ENCODE data around the gene IDH3A. TPM values are rescaled to one million over a fixed set of nuclear protein-coding genes. Genes with fewer than 3 reads are reported as not detected.

IDH3A gene
- total RNA-seq, 1 experiment from 2014 or later, result 112 TPM

- Histone ChIP-seq H3K27me3 (replicated peaks; ENCODE audit: insufficient read depth, low read depth, low read length, poor library complexity) (no peaks in the 10 kb centered on the region), H3K4me1 (ENCODE audit: insufficient read depth, low read length, poor library complexity, severe bottlenecking) (no peaks in the 10 kb centered on the region), H3K4me3 (ENCODE audit: low read depth, low read length, poor library complexity, severe bottlenecking) (no peak overlapping the region), H3K36me3 (ENCODE audit: insufficient read depth, low read length, poor library complexity, severe bottlenecking) (no peaks in the 10 kb centered on the region), H3K27ac (ENCODE audit: low read depth, low read length, poor library complexity, severe bottlenecking) (no peak overlapping the region), H3K9me3 (ENCODE audit: low read depth, low read length, poor library complexity, severe bottlenecking) (no peaks in the 10 kb centered on the region)
- POLR2A ChIA-PET (ENCODE audit: low non-redundant PET), result interaction anchor here (0.6 kb wide), 1 partner anchor 8 kb away, joined by 5 read pairs; no protein-coding TSS in a partner anchor
- no TSS peak for BruUV-seq (replicated peaks)
- intact Hi-C loops (cut with micrococcal nuclease; ENCODE audit: unreplicated experiment), result loop anchor here (2.0 kb wide), 1 partner anchor 82 kb away; no protein-coding TSS in a partner anchor
- TF ChIP-seq CTCF (conservative IDR thresholded peaks at IDR 0.05; ENCODE audit: low read depth, low read length) (no peak), EZH2 (IDR thresholded peaks at IDR 0.05; ENCODE audit: borderline replicate concordance, low read depth, low read length, poor library complexity, severe bottlenecking) (no peak)
- no peak for DNase-seq (ENCODE audit: low spot score)
- CTCF ChIA-PET, result interaction anchor here (0.7 to 1.2 kb wide), 7 partner anchors 83 to 471 kb away, joined by 3 to 7 read pairs (median 3); no protein-coding TSS in a partner anchor
These were observed 36.6 kb upstream of the IDH3A start for GRCh38 chr15:78112551-78112950.

- intact Hi-C loops (cut with micrococcal nuclease; ENCODE audit: unreplicated experiment), result no loop called here
- Histone ChIP-seq H3K36me3 (ENCODE audit: insufficient read depth, low read length, poor library complexity, severe bottlenecking) (no peaks in the 10 kb centered on the region), H3K27me3 (replicated peaks; ENCODE audit: insufficient read depth, low read depth, low read length, poor library complexity) (no peaks in the 10 kb centered on the region), H3K27ac (ENCODE audit: low read depth, low read length, poor library complexity, severe bottlenecking) (no peak overlapping the region), H3K4me1 (ENCODE audit: insufficient read depth, low read length, poor library complexity, severe bottlenecking) (no peaks in the 10 kb centered on the region), H3K9me3 (ENCODE audit: low read depth, low read length, poor library complexity, severe bottlenecking) (no peaks in the 10 kb centered on the region), H3K4me3 (ENCODE audit: low read depth, low read length, poor library complexity, severe bottlenecking) (no peak overlapping the region)
- ChIA-PET CTCF (no interaction called here), POLR2A (ENCODE audit: low non-redundant PET) (interaction anchor here (0.5 kb wide), 1 partner anchor 30 kb away, joined by 3 read pairs; no protein-coding TSS in a partner anchor)
- DNase-seq (ENCODE audit: low spot score), result no peak
- TF ChIP-seq CTCF (conservative IDR thresholded peaks at IDR 0.05; ENCODE audit: low read depth, low read length), result no peak
- no peak for TF ChIP-seq EZH2 (IDR thresholded peaks at IDR 0.05; ENCODE audit: borderline replicate concordance, low read depth, low read length, poor library complexity, severe bottlenecking)
- no TSS peak for BruUV-seq (replicated peaks)
These were observed 28.6 kb upstream of the IDH3A start for GRCh38 chr15:78120523-78120922.

- ChIA-PET CTCF (interaction anchor here (0.6 kb wide), 1 partner anchor 21 kb away, joined by 3 read pairs; no protein-coding TSS in a partner anchor), POLR2A (ENCODE audit: low non-redundant PET) (no interaction called here)
- no peak for TF ChIP-seq CTCF (conservative IDR thresholded peaks at IDR 0.05; ENCODE audit: low read depth, low read length)
- TF ChIP-seq EZH2 (IDR thresholded peaks at IDR 0.05; ENCODE audit: borderline replicate concordance, low read depth, low read length, poor library complexity, severe bottlenecking), result no peak
- intact Hi-C loops (cut with micrococcal nuclease; ENCODE audit: unreplicated experiment), result no loop called here
- Histone ChIP-seq H3K27ac (ENCODE audit: low read depth, low read length, poor library complexity, severe bottlenecking) (no peak overlapping the region), H3K27me3 (replicated peaks; ENCODE audit: insufficient read depth, low read depth, low read length, poor library complexity) (no peaks in the 10 kb centered on the region), H3K9me3 (ENCODE audit: low read depth, low read length, poor library complexity, severe bottlenecking) (no peaks in the 10 kb centered on the region), H3K4me3 (ENCODE audit: low read depth, low read length, poor library complexity, severe bottlenecking) (no peak overlapping the region), H3K4me1 (ENCODE audit: insufficient read depth, low read length, poor library complexity, severe bottlenecking) (no peaks in the 10 kb centered on the region), H3K36me3 (ENCODE audit: insufficient read depth, low read length, poor library complexity, severe bottlenecking) (no peaks in the 10 kb centered on the region)
- no TSS peak for BruUV-seq (replicated peaks)
- DNase-seq (ENCODE audit: low spot score), result no peak
These were observed 23.9 kb upstream of the IDH3A start for GRCh38 chr15:78125267-78125666.

Measured in A673 (cell line).